Retinal pigment epithelial cell (primary cell): Measurements from ENCODE around the gene TPRG1.
A peak's percentile ranks its signal among the peaks of the same experiment; 100 is the strongest.

ENCODE experiments used
- DNase-seq: peaks from one replicate; pipeline ENCODE4 v3.0.0-alpha.2; 2010; ENCODE audit warnings: low read depth
- H3K4me3 ChIP-seq: 2 replicates; pipeline ENCODE4 v1.5.1; 2011; ENCODE audit warnings: mild to moderate bottlenecking, low read length, control low read depth, moderate library complexity
- TF ChIP-seq, protein P1 (sequence below): conservative IDR thresholded peaks from 2 replicates; pipeline ENCODE4 v1.5.1; 2011; ENCODE audit warnings: low read depth, low read length, control low read depth, inconsistent platforms

Gene TPRG1

DNA sequence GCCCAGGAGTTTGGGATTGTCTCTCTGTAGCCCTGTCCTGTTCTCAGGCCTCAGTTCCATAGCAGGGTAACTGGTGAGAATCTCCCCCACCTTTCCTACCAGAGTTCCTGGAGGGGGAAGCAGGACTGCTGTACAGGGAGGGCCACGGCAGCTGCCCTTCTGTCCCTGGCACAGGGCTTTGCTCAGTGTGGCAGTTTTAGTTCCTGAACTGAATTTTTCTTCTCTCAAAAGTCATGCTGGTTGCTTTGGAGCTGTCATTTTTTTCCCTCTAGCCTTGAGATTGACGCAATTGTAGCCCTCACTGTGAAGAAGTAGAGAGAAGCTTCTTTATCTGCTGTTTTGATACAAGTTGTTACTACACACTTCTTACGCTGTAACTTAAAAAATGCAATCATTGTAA lies 55.5 kb downstream of the TPRG1 start:
- no peak for DNase-seq
- TF ChIP-seq, protein P1, sequence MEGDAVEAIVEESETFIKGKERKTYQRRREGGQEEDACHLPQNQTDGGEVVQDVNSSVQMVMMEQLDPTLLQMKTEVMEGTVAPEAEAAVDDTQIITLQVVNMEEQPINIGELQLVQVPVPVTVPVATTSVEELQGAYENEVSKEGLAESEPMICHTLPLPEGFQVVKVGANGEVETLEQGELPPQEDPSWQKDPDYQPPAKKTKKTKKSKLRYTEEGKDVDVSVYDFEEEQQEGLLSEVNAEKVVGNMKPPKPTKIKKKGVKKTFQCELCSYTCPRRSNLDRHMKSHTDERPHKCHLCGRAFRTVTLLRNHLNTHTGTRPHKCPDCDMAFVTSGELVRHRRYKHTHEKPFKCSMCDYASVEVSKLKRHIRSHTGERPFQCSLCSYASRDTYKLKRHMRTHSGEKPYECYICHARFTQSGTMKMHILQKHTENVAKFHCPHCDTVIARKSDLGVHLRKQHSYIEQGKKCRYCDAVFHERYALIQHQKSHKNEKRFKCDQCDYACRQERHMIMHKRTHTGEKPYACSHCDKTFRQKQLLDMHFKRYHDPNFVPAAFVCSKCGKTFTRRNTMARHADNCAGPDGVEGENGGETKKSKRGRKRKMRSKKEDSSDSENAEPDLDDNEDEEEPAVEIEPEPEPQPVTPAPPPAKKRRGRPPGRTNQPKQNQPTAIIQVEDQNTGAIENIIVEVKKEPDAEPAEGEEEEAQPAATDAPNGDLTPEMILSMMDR, result no peak
- no peak overlapping the region for H3K4me3 ChIP-seq

DNA sequence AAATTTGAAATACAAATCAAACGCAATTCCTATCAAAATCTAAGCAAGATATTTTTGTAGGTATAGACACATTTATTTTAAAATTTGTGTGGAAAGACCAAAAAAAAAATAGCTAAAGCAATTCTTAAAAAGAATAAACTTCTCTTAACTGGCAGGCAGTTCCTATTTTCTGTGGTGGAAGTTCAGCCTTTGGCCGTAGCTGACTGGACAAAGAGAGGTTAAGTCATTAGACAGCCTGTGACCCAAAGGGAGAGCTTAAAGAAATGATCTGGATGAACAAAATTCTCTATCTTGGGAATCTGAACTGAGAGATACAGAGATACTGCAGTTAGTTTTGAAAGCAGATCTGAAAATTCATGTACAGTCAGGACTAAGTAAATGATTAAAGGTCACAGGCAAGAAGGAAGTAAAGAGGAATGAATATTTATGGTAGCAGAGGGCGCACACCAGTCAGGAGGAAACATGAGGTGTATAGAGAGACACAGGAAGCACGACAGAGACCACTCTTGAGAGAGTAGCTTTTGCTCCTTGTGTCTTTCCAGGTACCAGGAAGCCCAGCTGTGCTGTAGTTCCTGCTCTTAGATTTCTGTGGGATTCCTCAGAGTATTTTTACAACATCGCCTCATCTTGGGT lies 57.5 kb downstream of the TPRG1 start:
- TF ChIP-seq, protein P1, result no peak
- H3K4me3 ChIP-seq, result no peak overlapping the region
- no peak for DNase-seq

DNA sequence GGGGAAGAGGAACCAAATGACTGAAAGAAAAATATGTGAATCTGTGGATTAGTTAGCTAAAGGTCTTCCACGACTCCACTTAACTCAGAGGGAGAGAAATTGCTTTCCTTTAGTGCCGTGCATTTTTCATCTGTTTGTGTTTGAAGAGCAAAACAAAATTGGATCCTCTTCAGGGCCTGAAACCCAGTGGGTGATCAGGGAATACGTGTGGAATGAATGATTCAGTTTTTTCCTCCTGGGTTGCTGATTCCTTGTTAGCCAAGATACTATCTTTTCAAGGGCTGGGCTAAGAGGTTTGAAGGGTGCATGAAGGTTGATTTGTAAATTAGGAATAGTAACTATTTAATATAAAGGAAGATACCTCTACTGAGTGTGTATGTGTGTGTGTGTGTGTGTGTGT lies 61.0 kb downstream of the TPRG1 start:
- no peak for DNase-seq

DNA sequence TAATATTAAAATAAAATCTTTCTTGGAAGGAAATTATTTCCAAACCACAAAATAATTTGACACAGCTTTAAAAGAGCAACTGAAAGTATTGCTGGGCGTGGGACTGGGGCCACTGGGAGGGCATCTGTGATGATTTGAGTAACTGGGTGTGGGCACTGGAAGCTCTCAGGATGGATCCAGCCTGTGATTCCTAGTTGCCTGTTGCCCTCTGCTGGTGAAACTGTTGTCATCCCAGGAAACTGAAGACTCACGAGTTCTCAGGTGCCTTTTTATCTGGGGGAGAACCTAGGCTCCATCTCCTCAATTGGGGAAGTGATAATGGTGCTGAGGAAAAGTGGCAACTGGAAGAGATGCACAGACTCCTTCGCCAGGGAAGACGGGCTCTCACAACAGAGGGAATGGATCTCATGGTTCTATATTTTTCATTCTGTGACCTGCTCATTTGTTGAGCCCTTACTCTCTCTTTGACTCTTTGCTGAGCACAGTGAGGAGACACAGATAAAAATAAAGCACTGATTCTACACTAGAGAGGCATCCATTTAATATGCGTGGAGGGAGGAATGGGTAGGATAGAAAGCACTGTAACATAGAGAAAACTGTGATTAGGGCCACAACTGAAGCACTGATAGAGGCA lies 61.6 kb downstream of the TPRG1 start:
- TF ChIP-seq, protein P1, result peak; percentile 88
- H3K4me3 ChIP-seq, result no peak overlapping the region
- DNase-seq, result peak; percentile 24

More for the DNA sequence above, 61.0 kb downstream of the TPRG1 start:
- TF ChIP-seq, protein P1, result no peak
- no peak overlapping the region for H3K4me3 ChIP-seq

DNA sequence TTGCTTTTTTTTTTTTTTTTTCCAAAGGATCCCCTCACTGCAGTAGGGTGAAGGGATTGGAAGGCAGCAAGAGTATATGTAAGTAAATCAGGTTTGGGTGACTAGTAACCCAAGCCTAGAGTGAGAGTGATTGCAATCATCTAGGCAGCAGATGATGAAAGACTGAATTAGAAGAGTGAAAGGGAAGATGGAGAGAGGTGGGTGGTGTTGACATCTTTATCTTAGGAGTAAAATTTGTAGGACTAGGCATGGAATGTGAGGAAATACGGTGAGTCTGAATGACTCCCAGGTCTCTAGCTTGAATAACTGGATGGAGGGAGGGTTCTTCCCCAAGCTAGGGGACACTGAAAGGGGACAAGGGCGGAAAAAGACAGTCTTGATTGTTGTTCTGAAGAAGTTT lies 63.4 kb downstream of the TPRG1 start:
- no peak for DNase-seq
- TF ChIP-seq, protein P1, result no peak

DNA sequence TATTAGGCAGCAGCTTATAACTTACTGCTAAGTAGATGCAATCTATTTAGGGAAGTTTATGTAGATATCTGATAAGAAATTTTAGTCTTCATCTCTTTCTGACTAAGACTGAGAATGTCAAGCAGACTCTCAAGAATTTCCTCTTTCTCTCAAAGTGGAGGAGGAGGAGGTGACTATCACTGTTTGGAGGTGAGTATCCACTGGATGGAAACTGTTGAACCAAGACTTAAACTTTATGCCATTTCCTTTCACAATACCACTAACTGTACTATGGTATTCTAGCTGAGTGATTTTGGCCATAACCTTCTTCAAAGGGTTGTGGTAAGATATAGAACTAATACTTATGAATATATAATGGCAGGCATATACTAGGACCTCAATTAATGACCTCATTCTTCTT lies 64.6 kb downstream of the TPRG1 start:
- no peak for DNase-seq

More for the DNA sequence above, 63.4 kb downstream of the TPRG1 start:
- no peak overlapping the region for H3K4me3 ChIP-seq

More for the DNA sequence above, 64.6 kb downstream of the TPRG1 start:
- no peak overlapping the region for H3K4me3 ChIP-seq
- TF ChIP-seq, protein P1, result no peak
